GM19455 (cell line): ENCODE results near the gene ANKFN1.

Experiments used
- ATAC-seq: cut with Tn5 transposase; IDR thresholded peaks from one replicate; pipeline ENCODE4 v1.9.1; 2021; ENCODE audit not compliant: unreplicated experiment

Gene ANKFN1

GRCh38 chr17:56558088-56558487, 404.8 kb downstream of the ANKFN1 start:
- ATAC-seq, result no peak
